ENCODE data around the gene SCRN1. TPM values are rescaled to one million over a fixed set of nuclear protein-coding genes. Genes with fewer than 3 reads are reported as not detected.

Gene SCRN1
- total and polyA plus RNA-seq, 7 donors, result 0.80 to 6.7 (median 2.6) TPM

- no peak for TF ChIP-seq CTCF (IDR thresholded peaks at IDR 0.05)
- Histone ChIP-seq H3K27ac (no peak overlapping the region), H3K9me3 (peaks cover 15% of the 10 kb centered on the region), H3K36me3 (ENCODE audit: insufficient read depth in 1 of 2, low read depth in 1 of 2) (no peaks in the 10 kb centered on the region), H3K4me1 (no peaks in the 10 kb centered on the region), H3K27me3 (ENCODE audit: insufficient read depth in 3 of 3, low read length in 2 of 3) (peaks cover 0 to 43% (median 18%) of the 10 kb centered on the region in 3 donors), H3K4me3 (no peak overlapping the region)
- ATAC-seq, result no peak
- no peak for DNase-seq
- WGBS, 3 donors, result 85 to 93% (median 87%) methylated on average over 5 of the region's 5 CpGs
- intact Hi-C loops (cut with DNase I), result no loop called here
These were observed 2.3 kb upstream of the SCRN1 start for GRCh38 chr7:29991937-29992336.

GRCh38 chr7:29990931-29991330, 1.3 kb upstream of the SCRN1 start:
- Histone ChIP-seq H3K36me3 (ENCODE audit: insufficient read depth in 1 of 2, low read depth in 1 of 2) (no peaks in the 10 kb centered on the region), H3K9me3 (peaks cover 15% of the 10 kb centered on the region), H3K4me1 (no peaks in the 10 kb centered on the region), H3K27ac (no peak overlapping the region), H3K27me3 (ENCODE audit: insufficient read depth in 3 of 3, low read length in 2 of 3) (peaks cover 0 to 44% (median 18%) of the 10 kb centered on the region in 3 donors), H3K4me3 (no peak overlapping the region)
- no peak for ATAC-seq
- no peak for DNase-seq
- WGBS, 3 donors, result 77 to 83% (median 81%) methylated on average over 4 of the region's 4 CpGs
- intact Hi-C loops (cut with DNase I), result no loop called here
- TF ChIP-seq CTCF (IDR thresholded peaks at IDR 0.05), result no peak

- peak overlapping the region; percentile 91 for H3K4me3 ChIP-seq
- ATAC-seq (peak; percentile 37 to 69 (median 56)), DNase-seq (peak; percentile 43 to 68)
- no peak for TF ChIP-seq CTCF (IDR thresholded peaks at IDR 0.05)
- H3K9me3 ChIP-seq, result peaks cover 10% of the 10 kb centered on the region
- intact Hi-C loops (cut with DNase I), result no loop called here
- no peaks in the 10 kb centered on the region for H3K4me1 ChIP-seq
- peaks cover 0 to 47% (median 18%) of the 10 kb centered on the region in 3 donors for H3K27me3 ChIP-seq (ENCODE audit: insufficient read depth in 3 of 3, low read length in 2 of 3)
- H3K27ac ChIP-seq, result peak overlapping the region; percentile 60
- H3K36me3 ChIP-seq (ENCODE audit: insufficient read depth in 1 of 2, low read depth in 1 of 2), result no peaks in the 10 kb centered on the region
- 11 to 26% (median 11%) methylated on average over 50 to 75 of the region's 75 CpGs for WGBS, 3 donors
These were observed 961 bp downstream of the SCRN1 start for GRCh38 chr7:29988424-29989256.

GRCh38 chr7:29987811-29988317, 1.7 kb downstream of the SCRN1 start:
- intact Hi-C loops (cut with DNase I), result no loop called here
- 65 to 69% (median 65%) methylated on average over 8 of the region's 8 CpGs for WGBS, 3 donors
- ATAC-seq, result peak in 1 of 4 donors; percentile 47
- TF ChIP-seq CTCF (IDR thresholded peaks at IDR 0.05), result no peak
- Histone ChIP-seq H3K4me3 (peak overlapping the region; percentile 91), H3K9me3 (peaks cover 3% of the 10 kb centered on the region), H3K27ac (peak overlapping the region; percentile 60), H3K4me1 (no peaks in the 10 kb centered on the region), H3K27me3 (ENCODE audit: insufficient read depth in 3 of 3, low read length in 2 of 3) (peaks cover 0 to 45% (median 18%) of the 10 kb centered on the region in 3 donors), H3K36me3 (ENCODE audit: insufficient read depth in 1 of 2, low read depth in 1 of 2) (no peaks in the 10 kb centered on the region)
- no peak for DNase-seq

Data from psoas muscle (tissue), 8 donors.